ENCODE data around the gene TIMP4.
A peak's percentile ranks its signal among the peaks of the same experiment; 100 is the strongest.

The TIMP4 gene

GRCh38 chr3:12143949-12144504, 14.7 kb downstream of the TIMP4 start:
- FAIRE-seq = no peak

- FAIRE-seq = no peak
These were observed 16.2 kb downstream of the TIMP4 start for GRCh38 chr3:12142476-12142875.

GRCh38 chr3:12141350-12141749, 17.4 kb downstream of the TIMP4 start:
- no peak for FAIRE-seq

GRCh38 chr3:12139111-12139511, 19.6 kb downstream of the TIMP4 start:
- no peak for FAIRE-seq

- FAIRE-seq = no peak
These were observed 20.7 kb downstream of the TIMP4 start for GRCh38 chr3:12138044-12138443.

GRCh38 chr3:12136371-12136770, 22.3 kb downstream of the TIMP4 start:
- FAIRE-seq = no peak

- FAIRE-seq = peak; percentile 6
These were observed 23.6 kb downstream of the TIMP4 start for GRCh38 chr3:12135029-12135657.

GRCh38 chr3:12132881-12133280, 25.8 kb downstream of the TIMP4 start:
- no peak for FAIRE-seq

- no peak for FAIRE-seq
These were observed 27.2 kb downstream of the TIMP4 start for GRCh38 chr3:12131351-12132090.

- no peak for FAIRE-seq
These were observed 31.3 kb downstream of the TIMP4 start for GRCh38 chr3:12127391-12127790.

- no peak for FAIRE-seq
These were observed 32.9 kb downstream of the TIMP4 start for GRCh38 chr3:12125772-12126171.

- no peak for FAIRE-seq
These were observed 37.2 kb downstream of the TIMP4 start for GRCh38 chr3:12121466-12121865.

- FAIRE-seq = no peak
These were observed 38.2 kb downstream of the TIMP4 start for GRCh38 chr3:12120374-12121140.

GRCh38 chr3:12117473-12117872, 41.2 kb downstream of the TIMP4 start:
- FAIRE-seq = no peak

- no peak for FAIRE-seq
These were observed 41.8 kb downstream of the TIMP4 start for GRCh38 chr3:12116870-12117269.

- no peak for FAIRE-seq
These were observed 42.9 kb downstream of the TIMP4 start for GRCh38 chr3:12115849-12116248.

GRCh38 chr3:12115104-12115503, 43.6 kb downstream of the TIMP4 start:
- FAIRE-seq = no peak

- no peak for FAIRE-seq
These were observed 44.5 kb downstream of the TIMP4 start for GRCh38 chr3:12114251-12114650.

GRCh38 chr3:12107071-12107713, 51.5 kb downstream of the TIMP4 start:
- no peak for FAIRE-seq
